ENCODE results near the gene PTPRG.

The PTPRG gene

GRCh38 chr3:61662861-61663260 lies 101.5 kb downstream of the PTPRG start:
- no peak for DNase-seq

GRCh38 chr3:61663356-61664104 lies 102.2 kb downstream of the PTPRG start:
- DNase-seq = no peak

GRCh38 chr3:61664105-61664482 lies 102.7 kb downstream of the PTPRG start:
- DNase-seq = no peak

- no peak for DNase-seq
Observed at GRCh38 chr3:61665121-61665520, 103.8 kb downstream of the PTPRG start.

GRCh38 chr3:61665987-61666386 lies 104.6 kb downstream of the PTPRG start:
- DNase-seq = no peak

GRCh38 chr3:61666615-61667330 lies 105.4 kb downstream of the PTPRG start:
- DNase-seq = no peak

- no peak for DNase-seq
Observed at GRCh38 chr3:61667383-61667782, 106.0 kb downstream of the PTPRG start.

GRCh38 chr3:61667814-61668213 lies 106.4 kb downstream of the PTPRG start:
- DNase-seq = no peak

- DNase-seq = no peak
Observed at GRCh38 chr3:61668317-61668864, 107.0 kb downstream of the PTPRG start.

GRCh38 chr3:61669203-61669602 lies 107.8 kb downstream of the PTPRG start:
- no peak for DNase-seq

GRCh38 chr3:61669668-61670299 lies 108.4 kb downstream of the PTPRG start:
- no peak for DNase-seq

GRCh38 chr3:61673651-61674050 lies 112.3 kb downstream of the PTPRG start:
- DNase-seq = no peak

GRCh38 chr3:61674596-61674995 lies 113.2 kb downstream of the PTPRG start:
- no peak for DNase-seq

- DNase-seq = no peak
Observed at GRCh38 chr3:61679026-61679425, 117.7 kb downstream of the PTPRG start.

GRCh38 chr3:61680617-61681016 lies 119.2 kb downstream of the PTPRG start:
- no peak for DNase-seq

GRCh38 chr3:61681636-61682035 lies 120.3 kb downstream of the PTPRG start:
- no peak for DNase-seq

GRCh38 chr3:61682671-61683548 lies 121.5 kb downstream of the PTPRG start:
- DNase-seq = no peak

- no peak for DNase-seq
Observed at GRCh38 chr3:61683549-61684236, 122.3 kb downstream of the PTPRG start.

GRCh38 chr3:61684386-61684785 lies 123.0 kb downstream of the PTPRG start:
- DNase-seq = no peak

GRCh38 chr3:61685755-61686154 lies 124.4 kb downstream of the PTPRG start:
- DNase-seq = no peak

- DNase-seq = no peak
Observed at GRCh38 chr3:61686228-61686648, 124.9 kb downstream of the PTPRG start.

- DNase-seq = no peak
Observed at GRCh38 chr3:61687206-61687605, 125.8 kb downstream of the PTPRG start.

All from suppressor macrophage (primary cell).